Activated T-helper 1 cell treated with anti-CD3 and anti-CD28 coated beads, Interleukin-12 subunit alpha, Interleukin-12 subunit beta, Interleukin-2, Interleukin-4 antibody, amounts not matched to agents 30 ng/mL and 10 ng/mL and 1 ng/mL, durations not matched to agents 14 hours and 24 hours and 36 hours (primary cell): ENCODE results near the gene PLPPR1. TPM values are rescaled to one million over a fixed set of nuclear protein-coding genes. Genes with fewer than 3 reads are reported as not detected.
"Not testable (repeated sequence)": the region's sequence is repeated elsewhere in the genome, so short reads cannot be mapped to it uniquely, and the experiment has no call there.

Source experiments
- DNase-seq: peaks from one replicate; pipeline ENCODE4 v3.0.0; 2021; ENCODE audit warnings: low spot score
- H3K27ac Mint-ChIP-seq: one replicate; pipeline ENCODE4 v1.8.0; 2021; ENCODE audit warnings: mild to moderate bottlenecking, mixed read lengths
- H3K27me3 Mint-ChIP-seq: one replicate; pipeline ENCODE4 v1.8.0; 2022; ENCODE audit warnings: mild to moderate bottlenecking, moderate library complexity, mixed read lengths; ENCODE audit not compliant: insufficient read depth
- H3K36me3 Mint-ChIP-seq: one replicate; pipeline ENCODE4 v1.8.0; 2021; ENCODE audit warnings: low read depth, mixed read lengths
- H3K4me1 Mint-ChIP-seq: one replicate; pipeline ENCODE4 v1.8.0; 2021; ENCODE audit warnings: low read depth, mixed read lengths
- H3K4me3 Mint-ChIP-seq: one replicate; pipeline ENCODE4 v1.8.0; 2021; ENCODE audit warnings: mild to moderate bottlenecking, moderate library complexity, mixed read lengths
- H3K9me3 Mint-ChIP-seq: one replicate; pipeline ENCODE4 v1.8.0; 2021; ENCODE audit warnings: mixed read lengths
- intact Hi-C: fragments of 100-400 bp; cut with micrococcal nuclease; formaldehyde crosslinking; loops from one replicate; pipeline ENCODE4 v1.15.1; 2024
- total RNA-seq: library from RNA; stranded (reverse); gene quantifications from 2 replicates; pipeline ENCODE4 v1.2.3, GENCODE V29; 2022

Gene PLPPR1
- total RNA-seq, 1 donor from 2014 or later, result not detected

- Mint-ChIP-seq H3K4me3 (no peak overlapping the region), H3K36me3 (no peaks in the 10 kb centered on the region), H3K9me3 (no peaks in the 10 kb centered on the region), H3K27ac (no peak overlapping the region), H3K4me1 (no peaks in the 10 kb centered on the region), H3K27me3 (no peaks in the 10 kb centered on the region)
- intact Hi-C loops, result no loop called here
- DNase-seq, result no peak
Observed at GRCh38 chr9:101247297-101247696, 218.8 kb downstream of the PLPPR1 start.

GRCh38 chr9:101254733-101255433, 226.4 kb downstream of the PLPPR1 start:
- H3K4me3 Mint-ChIP-seq, result no peak overlapping the region
- no peaks in the 10 kb centered on the region for H3K4me1 Mint-ChIP-seq
- no peaks in the 10 kb centered on the region for H3K9me3 Mint-ChIP-seq
- H3K27ac Mint-ChIP-seq, result no peak overlapping the region
- H3K36me3 Mint-ChIP-seq, result no peaks in the 10 kb centered on the region
- H3K27me3 Mint-ChIP-seq, result peaks cover 2% of the 10 kb centered on the region
- DNase-seq, result no peak
- intact Hi-C loops, result no loop called here

GRCh38 chr9:101264727-101265126, 236.2 kb downstream of the PLPPR1 start:
- H3K9me3 Mint-ChIP-seq, result no peaks in the 10 kb centered on the region
- H3K4me1 Mint-ChIP-seq, result no peaks in the 10 kb centered on the region
- H3K27ac Mint-ChIP-seq, result no peak overlapping the region
- intact Hi-C loops, result no loop called here
- no peaks in the 10 kb centered on the region for H3K27me3 Mint-ChIP-seq
- H3K36me3 Mint-ChIP-seq, result no peaks in the 10 kb centered on the region
- no peak overlapping the region for H3K4me3 Mint-ChIP-seq
- DNase-seq, result no peak

GRCh38 chr9:101265261-101265660, 236.7 kb downstream of the PLPPR1 start:
- Mint-ChIP-seq H3K4me3 (no peak overlapping the region), H3K4me1 (no peaks in the 10 kb centered on the region), H3K9me3 (no peaks in the 10 kb centered on the region)

GRCh38 chr9:101268426-101268825, 239.9 kb downstream of the PLPPR1 start:
- Mint-ChIP-seq H3K36me3 (no peaks in the 10 kb centered on the region), H3K4me3 (no peak overlapping the region), H3K4me1 (no peaks in the 10 kb centered on the region), H3K9me3 (no peaks in the 10 kb centered on the region), H3K27me3 (no peaks in the 10 kb centered on the region), H3K27ac (no peak overlapping the region)
- intact Hi-C loops, result no loop called here
- DNase-seq, result no peak

More at GRCh38 chr9:101265261-101265660, 236.7 kb downstream of the PLPPR1 start:
- no peak for DNase-seq
- intact Hi-C loops, result no loop called here
- Mint-ChIP-seq H3K27ac (no peak overlapping the region), H3K27me3 (no peaks in the 10 kb centered on the region), H3K36me3 (no peaks in the 10 kb centered on the region)

GRCh38 chr9:101269591-101270283, 241.2 kb downstream of the PLPPR1 start:
- H3K4me3 Mint-ChIP-seq, result no peak overlapping the region
- DNase-seq, result no peak

GRCh38 chr9:101270302-101270701, 241.8 kb downstream of the PLPPR1 start:
- Mint-ChIP-seq H3K27ac (no peak overlapping the region), H3K4me3 (no peak overlapping the region), H3K27me3 (no peaks in the 10 kb centered on the region), H3K4me1 (no peaks in the 10 kb centered on the region), H3K9me3 (no peaks in the 10 kb centered on the region), H3K36me3 (no peaks in the 10 kb centered on the region)
- DNase-seq, result no peak
- intact Hi-C loops, result no loop called here

More at GRCh38 chr9:101269591-101270283, 241.2 kb downstream of the PLPPR1 start:
- Mint-ChIP-seq H3K27ac (no peak overlapping the region), H3K27me3 (no peaks in the 10 kb centered on the region), H3K9me3 (no peaks in the 10 kb centered on the region), H3K36me3 (no peaks in the 10 kb centered on the region), H3K4me1 (no peaks in the 10 kb centered on the region)
- intact Hi-C loops, result no loop called here

- H3K27me3 Mint-ChIP-seq, result no peaks in the 10 kb centered on the region
- H3K9me3 Mint-ChIP-seq, result no peaks in the 10 kb centered on the region
- no peak for DNase-seq
- no peak overlapping the region for H3K27ac Mint-ChIP-seq
- no peak overlapping the region for H3K4me3 Mint-ChIP-seq
- no peaks in the 10 kb centered on the region for H3K36me3 Mint-ChIP-seq
- H3K4me1 Mint-ChIP-seq, result no peaks in the 10 kb centered on the region
- intact Hi-C loops, result no loop called here
Observed at GRCh38 chr9:101271102-101271501, 242.6 kb downstream of the PLPPR1 start.

- no peak overlapping the region for H3K27ac Mint-ChIP-seq
Observed at GRCh38 chr9:101274971-101275768, 246.6 kb downstream of the PLPPR1 start.

GRCh38 chr9:101275769-101276250, 247.3 kb downstream of the PLPPR1 start:
- DNase-seq, result no peak
- Mint-ChIP-seq H3K36me3 (no peaks in the 10 kb centered on the region), H3K4me1 (no peaks in the 10 kb centered on the region), H3K9me3 (no peaks in the 10 kb centered on the region), H3K4me3 (no peak overlapping the region), H3K27ac (no peak overlapping the region), H3K27me3 (no peaks in the 10 kb centered on the region)
- intact Hi-C loops, result no loop called here

More at GRCh38 chr9:101274971-101275768, 246.6 kb downstream of the PLPPR1 start:
- intact Hi-C loops, result no loop called here
- no peak for DNase-seq
- no peak overlapping the region for H3K4me3 Mint-ChIP-seq
- H3K36me3 Mint-ChIP-seq, result no peaks in the 10 kb centered on the region
- no peaks in the 10 kb centered on the region for H3K4me1 Mint-ChIP-seq
- H3K9me3 Mint-ChIP-seq, result no peaks in the 10 kb centered on the region
- no peaks in the 10 kb centered on the region for H3K27me3 Mint-ChIP-seq

- H3K4me1 Mint-ChIP-seq, H3K4me3 Mint-ChIP-seq, H3K27ac Mint-ChIP-seq, intact Hi-C loops, H3K9me3 Mint-ChIP-seq, H3K36me3 Mint-ChIP-seq, DNase-seq, H3K27me3 Mint-ChIP-seq: not testable (repeated sequence)
Observed at GRCh38 chr9:101291043-101291442, 262.5 kb downstream of the PLPPR1 start.

GRCh38 chr9:101299901-101300300, 271.4 kb downstream of the PLPPR1 start:
- no peak overlapping the region for H3K4me3 Mint-ChIP-seq
- peaks cover 4% of the 10 kb centered on the region for H3K27me3 Mint-ChIP-seq
- no peak overlapping the region for H3K27ac Mint-ChIP-seq
- intact Hi-C loops, result no loop called here
- no peaks in the 10 kb centered on the region for H3K9me3 Mint-ChIP-seq
- DNase-seq, result no peak
- H3K4me1 Mint-ChIP-seq, result no peaks in the 10 kb centered on the region
- no peaks in the 10 kb centered on the region for H3K36me3 Mint-ChIP-seq

GRCh38 chr9:101307051-101307450, 278.5 kb downstream of the PLPPR1 start:
- intact Hi-C loops, result no loop called here
- Mint-ChIP-seq H3K36me3 (no peaks in the 10 kb centered on the region), H3K4me3 (no peak overlapping the region), H3K27me3 (peaks cover 3% of the 10 kb centered on the region), H3K27ac (no peak overlapping the region), H3K4me1 (no peaks in the 10 kb centered on the region), H3K9me3 (no peaks in the 10 kb centered on the region)
- no peak for DNase-seq
